Measurements from ENCODE around the gene C19orf85.
A peak's percentile ranks its signal among the peaks of the same experiment; 100 is the strongest.

C19orf85 gene

DNA sequence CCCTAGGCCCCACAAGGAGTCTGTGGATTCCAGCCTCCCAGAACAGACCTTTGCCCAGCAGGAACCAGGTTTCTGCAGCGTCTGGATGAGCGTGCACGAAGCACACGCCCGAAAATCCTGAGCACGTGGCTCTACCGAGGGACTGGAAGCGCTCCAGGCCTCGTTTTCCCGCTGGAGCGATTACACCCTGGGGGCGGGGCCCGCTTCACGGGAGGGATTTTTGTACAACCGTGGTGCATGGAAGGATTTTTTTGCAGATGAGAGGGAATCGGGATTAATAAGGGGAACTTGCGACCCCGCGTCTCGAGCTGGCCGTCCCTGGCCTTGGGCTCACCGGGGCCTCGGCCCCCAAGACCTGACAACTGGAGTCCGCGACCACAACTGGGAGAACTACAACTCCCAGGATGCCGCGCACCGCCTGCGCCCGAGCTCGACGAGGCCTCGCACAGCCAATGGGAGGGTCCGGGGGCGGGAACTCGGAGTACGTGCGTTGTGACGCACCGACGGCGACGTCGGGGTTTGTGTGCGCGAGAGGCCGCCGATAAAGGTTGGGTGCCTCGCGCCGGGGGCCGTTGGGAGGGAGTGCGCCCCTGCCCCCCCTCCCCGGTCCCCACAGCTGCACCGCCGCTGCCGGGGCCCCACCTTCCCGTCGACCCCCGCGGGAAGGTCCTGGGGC lies 11.7 kb upstream of the C19orf85 start, which contains the start of gene ZNF628:
ZNF628 (plus strand) TSS at position 518 of the 676 bp plus-strand sequence. CDS start 3,294 bp downstream, outside the sequence.
- DNase-seq = peak; percentile 93 to 99 (median 96)

DNA sequence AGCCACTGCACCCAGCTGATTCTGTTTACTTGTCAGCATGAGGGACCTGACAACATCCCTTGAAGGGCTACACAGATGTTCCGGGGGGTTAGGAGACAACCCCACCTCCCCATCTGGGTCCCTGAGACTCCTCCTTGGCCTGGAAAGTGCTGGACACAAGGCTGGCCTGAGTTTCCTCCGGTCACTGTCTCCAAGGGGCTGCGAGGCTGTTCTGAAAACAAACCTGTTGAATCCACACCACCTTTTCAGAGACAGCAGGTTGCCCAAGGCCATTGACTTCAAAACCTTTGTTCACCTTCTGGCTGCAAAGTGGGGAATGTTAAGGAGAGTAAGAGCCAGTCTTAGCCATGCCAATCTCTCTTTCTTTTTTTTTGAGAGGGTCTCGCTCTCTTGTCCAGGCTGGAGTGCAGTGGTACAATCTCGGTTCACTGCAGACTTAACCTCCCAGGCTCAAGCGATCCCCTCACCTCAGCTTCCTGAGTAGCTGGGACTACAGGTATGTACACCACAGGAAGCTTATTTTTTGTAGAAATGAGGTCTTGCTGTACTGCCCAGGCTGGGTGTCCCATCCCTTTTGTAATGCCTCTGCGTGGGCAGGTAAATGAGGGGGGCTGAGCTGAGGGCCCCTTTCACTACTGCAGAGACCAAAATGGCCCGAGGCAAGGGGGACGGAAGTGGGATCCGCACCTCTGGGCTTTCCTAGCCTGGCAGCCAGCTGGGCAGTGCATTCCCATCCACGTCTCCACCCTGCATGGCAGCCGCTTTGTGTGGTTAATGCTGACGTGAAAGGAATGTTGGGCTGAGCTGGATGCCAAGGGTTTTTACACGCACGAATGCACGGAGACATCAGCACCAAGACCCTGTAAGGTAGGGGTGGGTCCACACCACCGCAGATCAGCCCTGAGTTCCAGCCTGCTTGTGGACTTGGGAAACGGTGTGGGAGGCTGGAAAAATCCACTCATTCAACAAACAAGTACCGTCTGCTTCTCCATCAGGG lies 10.0 kb upstream of the C19orf85 start:
- DNase-seq = no peak

DNA sequence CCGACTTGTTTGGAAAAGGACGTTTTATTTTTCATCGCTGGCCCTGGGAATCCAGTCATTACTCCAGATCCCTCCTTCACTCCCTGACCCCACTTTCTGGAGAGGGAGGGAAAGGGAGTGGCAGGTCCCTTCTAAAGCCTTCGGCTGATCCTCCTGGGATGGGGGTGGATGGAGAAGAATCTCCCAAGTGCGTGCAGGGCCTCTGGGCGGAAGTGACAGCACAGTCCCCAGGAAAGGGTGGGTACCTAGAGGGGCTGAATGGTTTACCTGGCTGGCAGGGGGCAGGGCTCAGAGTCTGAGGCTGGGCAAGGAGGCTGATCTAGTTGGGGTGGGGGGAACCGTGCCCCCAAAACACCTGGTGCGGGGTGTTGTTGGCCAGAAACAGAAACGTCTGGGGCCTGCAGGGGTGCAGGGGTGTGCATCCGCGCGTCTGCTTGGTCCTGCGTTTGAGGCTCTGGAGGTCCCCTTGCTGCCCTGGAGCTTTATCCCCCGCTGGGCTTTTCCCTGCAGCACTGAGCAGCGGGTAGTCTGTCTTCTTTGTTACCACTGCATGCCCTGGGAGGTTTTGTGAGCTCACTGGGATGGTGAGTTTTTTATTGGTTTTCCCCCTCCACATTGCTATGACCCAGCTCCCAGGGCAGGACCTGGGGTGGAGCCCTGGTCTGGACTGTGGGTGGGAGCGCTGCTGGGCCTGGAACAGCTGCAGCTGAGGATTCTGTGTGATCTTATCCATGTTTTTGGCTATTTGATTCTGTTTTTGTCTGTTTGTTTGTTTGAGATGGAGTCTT lies 8.9 kb upstream of the C19orf85 start:
- DNase-seq = no peak

DNA sequence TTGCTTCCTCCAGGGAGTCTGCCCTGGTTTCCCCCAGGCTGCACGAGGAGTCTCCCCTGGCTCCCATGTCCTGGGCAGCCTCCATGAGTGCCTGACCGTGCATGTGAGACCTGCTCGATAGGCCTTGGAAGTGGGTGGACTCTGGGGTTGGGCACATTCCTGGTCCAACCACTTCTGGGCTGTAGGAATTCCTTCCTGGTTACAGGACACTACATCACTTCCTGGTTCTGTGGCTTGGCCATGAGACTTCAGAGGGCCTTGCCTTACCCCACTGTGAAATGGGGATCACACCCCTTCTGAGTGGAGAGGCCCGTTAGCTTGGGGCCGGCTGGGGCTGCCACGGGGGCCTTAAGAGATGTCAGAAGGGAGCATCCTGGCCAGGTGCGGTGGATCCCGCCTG lies 7.9 kb upstream of the C19orf85 start:
- no peak for DNase-seq

DNA sequence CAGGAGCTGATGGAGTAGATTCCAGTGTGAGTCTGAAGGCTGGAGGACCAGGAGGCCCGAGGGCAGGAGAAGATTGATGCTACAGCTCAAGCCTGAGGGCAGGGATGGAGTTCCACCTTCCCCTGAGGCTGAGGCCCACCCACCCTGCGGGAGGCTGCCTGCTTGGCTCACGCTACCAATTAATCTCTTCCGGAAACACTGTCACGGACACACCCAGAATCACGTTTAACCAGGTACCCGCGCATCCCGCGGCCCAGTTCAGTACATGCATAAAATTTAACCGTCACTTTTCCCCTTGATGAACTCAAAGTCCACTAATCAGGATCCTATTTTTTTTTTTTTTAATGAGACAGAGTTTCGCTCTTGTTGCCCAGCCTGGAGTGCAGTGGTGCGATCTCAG lies 6.7 kb upstream of the C19orf85 start:
- no peak for DNase-seq

DNA sequence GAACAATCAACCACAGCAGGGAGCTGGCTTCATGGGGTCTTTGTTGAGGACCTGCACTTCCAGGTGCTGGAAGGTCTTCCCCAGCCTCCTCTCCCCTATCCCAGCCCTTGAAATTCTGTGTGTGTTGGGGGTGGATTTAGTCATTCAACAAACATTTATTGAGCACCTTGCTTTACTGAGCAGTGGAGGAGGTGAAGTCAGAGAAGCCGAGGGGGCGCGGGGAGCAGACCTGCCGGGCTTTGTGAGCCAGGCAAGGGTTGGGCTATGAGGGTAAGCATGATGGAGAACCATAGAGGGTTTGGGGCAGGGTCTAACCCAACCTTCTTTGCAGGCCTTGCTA lies 3.5 kb upstream of the C19orf85 start:
- no peak for DNase-seq

DNA sequence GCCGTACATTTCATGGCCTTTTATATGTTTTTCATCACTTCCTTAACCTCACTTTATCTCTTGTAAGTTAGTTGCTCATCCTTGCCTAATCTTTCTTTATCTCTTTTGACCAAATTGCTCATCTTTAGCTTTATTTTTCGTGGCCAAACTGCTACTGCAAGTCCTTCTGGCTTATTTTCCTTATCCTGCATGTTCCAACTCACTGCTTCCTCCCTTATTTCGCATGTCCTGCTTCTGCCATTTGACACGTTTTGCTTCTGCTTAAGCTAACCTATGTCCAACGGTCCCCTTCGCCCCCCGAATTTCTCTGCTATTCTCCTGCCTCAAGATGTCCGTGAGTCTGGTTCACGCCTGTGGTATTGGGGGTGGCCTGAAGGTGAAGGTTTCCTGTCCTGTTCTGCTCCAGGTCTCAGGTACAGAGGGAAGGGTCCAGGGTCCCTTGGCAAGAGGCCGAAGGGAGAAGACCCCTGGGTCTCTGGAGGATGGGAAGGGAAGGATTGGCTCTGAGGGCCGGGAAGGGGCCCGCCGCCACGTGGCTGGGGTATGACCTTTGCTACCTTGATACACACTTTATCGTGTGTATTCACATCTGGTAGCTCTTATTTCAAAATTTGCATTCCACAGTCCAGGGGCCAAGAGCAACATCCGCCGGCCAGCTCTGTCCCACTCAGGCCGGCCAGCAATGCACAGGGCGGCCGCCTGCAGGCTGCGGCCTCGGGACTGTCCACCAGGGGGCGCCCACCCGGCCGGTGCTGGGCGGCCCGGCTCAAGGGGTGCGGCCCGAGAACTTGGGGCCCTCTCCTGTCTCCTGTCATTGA lies 2.9 kb upstream of the C19orf85 start:
- DNase-seq = peak; percentile 42 to 68 (median 58)

DNA sequence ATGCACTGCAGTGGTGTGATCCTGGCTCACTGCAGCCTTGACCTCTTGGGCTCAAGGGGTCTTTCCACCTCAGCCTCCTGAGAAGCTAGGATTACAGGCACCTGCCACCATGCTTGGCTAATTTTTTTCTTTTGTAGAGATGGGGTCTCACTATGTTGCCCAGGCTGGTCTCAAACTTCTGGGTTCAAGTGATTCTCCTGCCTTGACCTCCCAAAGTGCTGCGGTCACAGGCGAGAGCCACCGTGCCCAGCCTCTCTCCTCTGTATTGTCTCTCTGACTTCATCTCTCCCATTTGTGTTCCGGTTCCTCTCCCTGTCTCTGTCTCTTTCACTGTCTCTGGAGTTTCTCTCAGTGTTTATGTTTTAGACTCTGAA lies 1.7 kb upstream of the C19orf85 start:
- DNase-seq = no peak

DNA sequence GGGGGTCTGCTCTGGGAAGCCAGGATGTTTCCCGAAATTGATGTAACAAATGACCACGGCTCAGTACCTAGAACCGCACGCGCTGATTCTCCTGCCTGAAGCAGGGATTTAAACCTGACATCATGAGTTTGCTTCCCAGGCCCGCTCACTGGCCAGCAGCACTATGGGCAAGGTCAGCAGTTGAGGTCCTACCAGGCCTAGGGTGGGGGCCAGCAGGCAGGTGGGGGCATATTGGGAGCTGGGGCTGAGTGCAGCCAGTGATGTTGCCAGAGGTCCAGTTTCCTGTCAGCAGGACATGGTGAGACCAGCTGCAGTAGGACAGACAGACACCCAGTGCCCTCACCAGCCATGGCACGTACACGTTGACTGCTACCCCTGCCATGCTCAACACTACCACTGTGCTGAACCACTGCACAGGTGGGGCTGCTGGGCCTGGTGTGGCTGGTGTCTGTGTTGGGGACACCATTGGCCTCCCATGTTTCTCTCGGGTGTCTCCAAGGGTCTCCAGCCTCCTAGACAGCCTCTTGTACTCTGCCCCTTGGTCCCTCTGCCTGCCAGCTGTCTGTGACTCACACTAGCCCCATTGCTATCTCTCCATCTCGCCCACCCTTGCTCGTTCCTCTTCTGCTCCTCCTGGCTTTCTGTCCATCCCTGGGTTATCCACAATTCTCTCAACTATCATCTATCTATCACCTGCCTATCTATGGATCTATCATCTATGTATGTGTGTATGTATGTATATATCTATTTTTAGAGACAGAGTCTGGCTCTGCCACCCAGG lies 1.1 kb upstream of the C19orf85 start:
- no peak for DNase-seq

DNA sequence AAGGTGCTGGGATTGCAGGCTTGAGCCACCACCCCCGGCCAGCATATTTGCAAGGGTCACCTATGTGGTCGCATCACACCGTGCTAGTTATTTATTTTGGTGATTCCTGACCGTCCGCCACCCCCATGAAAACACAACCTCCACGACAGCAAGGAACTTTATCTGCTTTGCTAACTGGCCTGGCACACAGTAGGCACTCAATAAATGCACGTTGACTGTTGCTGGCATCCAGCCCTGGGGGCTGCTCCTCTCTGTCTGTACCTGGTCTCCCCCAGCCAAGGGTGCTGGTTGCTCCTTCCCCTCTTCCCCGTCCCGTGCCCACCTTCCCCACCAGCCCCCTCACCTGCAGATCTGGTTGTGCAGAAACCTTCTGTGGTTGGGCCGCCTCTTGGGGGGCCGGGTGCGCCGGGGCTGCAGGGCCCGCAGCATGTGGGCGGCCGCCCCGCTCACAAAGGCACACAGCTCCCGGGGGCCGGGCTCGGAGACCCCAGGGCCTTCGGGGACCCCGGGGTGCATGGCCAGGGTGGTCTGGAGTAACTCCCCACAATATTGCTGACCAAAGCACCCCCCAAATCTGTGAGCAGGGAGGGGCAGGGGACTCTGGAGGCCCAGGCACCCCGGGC lies 401 bp downstream of the C19orf85 start:
- DNase-seq = no peak

DNA sequence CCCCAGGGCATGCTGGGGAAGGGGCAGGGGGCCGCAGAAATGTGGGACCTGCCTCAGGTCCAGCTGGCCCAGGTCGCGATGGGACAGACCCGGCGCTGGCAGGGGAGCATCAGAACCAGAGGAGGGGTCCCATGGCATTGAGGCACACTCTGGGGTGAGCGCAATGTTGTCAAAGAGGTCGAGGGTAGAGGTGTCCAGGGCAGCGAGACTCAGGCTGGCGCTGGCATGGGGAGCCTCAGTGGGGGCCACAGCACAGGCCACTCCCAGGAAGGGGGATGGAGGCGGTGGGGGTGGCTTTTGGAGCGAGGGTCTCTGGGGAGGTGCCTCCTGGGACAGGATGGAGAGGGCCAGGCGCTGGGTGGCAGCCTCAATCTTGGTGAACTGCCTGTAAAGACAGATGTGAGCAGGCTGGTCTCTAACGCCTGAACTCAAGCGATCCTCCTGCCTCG lies 944 bp downstream of the C19orf85 start:
- no peak for DNase-seq

DNA sequence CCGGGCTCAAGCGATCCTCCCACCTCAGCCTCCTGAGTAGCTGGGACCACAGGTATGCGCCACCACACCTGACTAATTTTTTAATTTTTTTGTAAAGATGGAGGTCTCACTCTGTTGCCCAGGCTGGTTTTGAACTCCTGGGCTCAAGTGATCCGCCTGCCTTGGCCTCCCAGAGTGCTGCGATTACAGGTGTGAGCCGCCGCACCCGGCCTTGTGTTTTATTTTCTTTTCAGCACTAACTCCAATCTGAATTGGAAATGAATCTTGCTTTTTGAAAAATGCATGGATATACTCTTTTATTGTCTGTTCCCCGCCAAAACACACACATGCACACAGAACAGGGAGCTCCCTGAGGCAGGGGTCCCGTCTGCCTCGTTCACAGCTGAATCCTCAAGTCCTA lies 1.8 kb downstream of the C19orf85 start:
- DNase-seq = no peak

DNA sequence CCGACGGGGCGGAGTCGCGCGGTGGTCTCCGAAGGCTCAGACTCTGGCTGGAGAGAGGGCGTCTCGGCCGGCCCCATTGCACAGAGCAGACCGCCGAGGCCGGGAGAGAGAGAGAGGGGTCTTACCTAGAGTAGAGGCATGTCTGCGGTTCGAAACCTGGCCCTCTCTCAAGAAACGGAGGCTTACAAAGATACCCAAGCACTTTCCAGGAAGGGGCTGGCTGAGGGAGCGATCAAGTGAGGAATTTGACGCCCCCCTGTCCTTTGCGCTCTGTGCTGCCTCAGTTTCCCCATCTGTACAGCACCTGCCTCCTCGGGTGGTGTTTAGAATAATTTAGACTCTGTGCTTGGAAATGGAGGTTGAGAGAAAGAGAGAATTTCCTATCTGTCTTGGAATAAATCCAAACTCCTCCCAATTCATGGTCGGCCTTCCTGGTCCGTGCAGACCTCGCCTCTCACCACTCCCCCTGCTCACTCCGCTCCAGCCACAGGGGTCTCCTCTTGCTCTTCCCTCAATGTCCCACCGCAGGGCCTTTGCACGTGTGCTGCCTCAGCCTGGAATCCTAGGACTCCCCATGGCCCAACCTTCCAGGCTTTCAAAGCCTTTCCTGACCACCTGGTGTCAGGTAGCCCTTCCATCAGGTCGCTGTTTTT lies 2.5 kb downstream of the C19orf85 start:
- no peak for DNase-seq

DNA sequence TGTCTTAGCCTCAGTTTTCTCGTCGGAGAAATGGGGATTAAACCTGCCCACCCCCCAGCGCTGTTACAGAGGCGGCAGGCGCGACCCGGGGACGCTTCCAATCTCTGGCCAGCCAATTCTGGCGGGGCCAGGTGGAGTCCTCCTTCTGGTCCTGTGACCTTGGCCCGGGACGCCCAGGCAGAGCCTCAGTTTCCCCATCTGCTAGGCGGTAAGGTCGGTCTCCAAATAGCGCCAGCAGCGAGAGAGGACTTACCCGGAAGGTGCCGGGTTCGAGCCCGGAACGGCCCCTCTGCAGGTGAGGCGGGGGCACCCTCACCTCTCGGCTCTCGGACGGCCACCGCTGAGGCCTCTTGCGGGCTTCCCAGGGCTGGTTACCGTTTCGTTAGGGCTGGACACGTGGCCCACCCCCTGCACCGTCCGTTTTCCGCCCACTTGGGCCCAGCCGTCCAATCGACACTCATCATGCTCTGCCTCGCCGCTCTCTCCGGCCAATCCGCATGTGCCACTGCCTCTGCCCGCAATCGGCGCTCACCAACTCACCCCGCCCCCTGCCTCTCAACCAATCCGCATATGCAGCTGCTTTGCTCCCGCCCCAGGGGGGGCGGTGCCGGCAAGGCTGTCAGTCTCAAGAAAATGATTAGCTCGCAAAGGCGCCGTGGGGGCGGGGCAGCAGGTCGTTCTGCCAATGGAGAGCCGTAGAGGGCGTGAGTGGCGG lies 3.1 kb downstream of the C19orf85 start, which contains the start of gene ISOC2:
ISOC2 (minus strand) TSS at position 384 of the 715 bp plus-strand sequence. CDS start 5,156 bp downstream, outside the sequence.
- peak; percentile 100 for DNase-seq

DNA sequence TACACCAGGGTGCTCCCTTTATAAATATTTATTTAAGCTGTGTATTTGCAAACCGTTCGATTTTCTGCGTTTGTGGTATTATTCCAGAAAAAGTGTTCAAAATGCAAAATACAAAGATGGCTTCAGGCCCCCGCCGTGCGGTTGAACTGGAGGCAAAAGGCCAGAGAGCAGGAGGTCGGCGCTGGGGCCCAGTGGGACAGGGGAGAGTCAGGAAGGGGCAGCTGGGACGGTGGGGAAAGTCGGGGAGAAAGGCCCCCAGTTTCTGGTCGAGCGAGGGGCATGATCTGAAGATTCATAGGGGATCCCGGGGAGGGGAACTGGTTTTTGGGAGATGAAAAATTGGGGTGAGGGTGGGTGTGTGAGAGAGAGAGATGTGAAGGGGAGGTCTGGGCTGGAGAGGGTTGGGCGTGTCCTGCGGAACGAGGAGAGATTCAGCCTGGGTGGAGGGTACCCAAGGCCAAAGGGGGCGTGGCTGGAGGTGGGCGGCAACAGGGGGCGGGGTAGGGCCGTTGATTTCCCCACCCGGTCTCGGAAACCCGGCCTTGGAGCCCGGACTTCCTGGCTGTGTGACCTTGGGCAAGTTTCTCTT lies 3.8 kb downstream of the C19orf85 start:
- DNase-seq = peak in 2 of 5 experiments; percentile 30 to 48

DNA sequence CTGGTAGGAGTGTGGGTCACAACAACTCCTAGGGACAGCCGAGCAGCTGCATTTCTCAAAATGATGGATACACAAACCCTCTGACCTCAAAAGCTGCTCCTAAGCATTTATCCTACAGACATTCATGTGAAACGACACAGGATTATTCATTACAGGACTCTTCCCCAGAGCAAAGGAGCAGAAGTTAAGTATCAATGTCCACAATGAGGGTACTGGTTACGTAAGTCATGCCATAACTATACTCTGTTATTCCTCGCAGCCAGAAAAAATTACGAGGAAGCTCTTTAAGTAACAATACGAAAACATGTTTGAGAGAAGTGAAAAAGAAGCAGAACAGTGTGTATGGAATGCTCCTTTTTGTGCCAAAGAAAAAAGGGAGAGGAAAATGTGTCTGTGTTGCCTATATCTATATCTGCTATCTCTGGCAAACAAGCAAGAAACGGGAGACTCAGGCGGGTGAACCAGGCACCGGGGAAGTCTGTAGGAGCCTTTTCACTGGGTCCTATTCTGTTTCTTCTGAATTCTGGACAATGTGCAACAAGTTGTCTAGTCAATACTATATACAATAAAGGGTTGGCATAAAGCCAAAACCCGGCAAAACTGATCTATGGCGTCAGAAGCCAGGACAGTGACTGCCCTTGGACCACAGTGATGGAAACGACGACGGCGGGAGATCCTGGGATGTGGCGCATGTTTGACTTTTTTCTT lies 4.4 kb downstream of the C19orf85 start:
- no peak for DNase-seq

DNA sequence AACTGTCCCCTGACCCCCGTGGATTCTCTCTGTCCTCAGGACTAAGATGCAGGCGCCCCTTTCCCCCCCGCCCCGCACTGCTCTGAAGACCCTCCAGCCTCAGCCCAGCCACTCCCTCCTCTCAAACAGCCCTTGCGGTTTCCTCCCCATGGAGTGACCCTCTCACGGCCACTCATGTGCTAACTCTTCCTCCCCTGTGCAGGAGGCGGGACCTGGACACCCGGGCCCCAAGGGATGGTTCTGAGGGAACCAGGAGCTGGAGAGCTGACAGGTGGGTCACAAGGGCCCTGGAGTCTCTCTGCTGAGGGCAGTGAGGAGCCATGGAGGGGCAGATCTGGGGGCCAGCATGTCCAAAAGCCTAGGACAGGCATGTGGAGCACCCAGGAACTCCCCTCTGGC lies 5.0 kb downstream of the C19orf85 start:
- DNase-seq = no peak

Measured in T-helper 2 cell (primary cell).